Nephron (organoid): ENCODE data around the gene XPC.
A peak's percentile ranks its signal among the peaks of the same experiment; 100 is the strongest.

ENCODE experiments used
- H3K27ac Mint-ChIP-seq, 3 experiments: 2 replicates each; pipeline ENCODE4 v1.8.0; 2020; ENCODE audit warnings: mixed read lengths in 3 of 3, mild to moderate bottlenecking in 2 of 3, moderate library complexity in 1 of 3
- H3K27me3 Mint-ChIP-seq: 2 replicates; pipeline ENCODE4 v1.8.0; 2021; ENCODE audit warnings: low read depth, mild to moderate bottlenecking, moderate library complexity, mixed read lengths
- H3K36me3 Mint-ChIP-seq: 2 replicates; pipeline ENCODE4 v1.8.0; 2020; ENCODE audit warnings: low read depth, mixed read lengths
- H3K4me1 Mint-ChIP-seq: 2 replicates; pipeline ENCODE4 v1.8.0; 2020; ENCODE audit warnings: mixed read lengths
- H3K4me3 Mint-ChIP-seq, 3 experiments: 2 replicates each; pipeline ENCODE4 v1.8.0; 2020; ENCODE audit warnings: mild to moderate bottlenecking in 3 of 3, mixed read lengths in 3 of 3, moderate library complexity in 2 of 3
- H3K9me3 Mint-ChIP-seq: 2 replicates; pipeline ENCODE4 v1.8.0; 2020; ENCODE audit warnings: mixed read lengths
- CTCF ChIP-seq, 3 experiments: fragments of 200-600 bp; sonication (generic); IDR thresholded peaks; one replicate each; pipeline ENCODE4 v1.5.0; 2021; ENCODE audit warnings: antibody characterized with exemption in 3 of 3; ENCODE audit not compliant: unreplicated experiment in 3 of 3

Gene XPC

GRCh38 chr3:14144423-14145075 lies 33.9 kb downstream of the XPC start:
- peak overlapping the region; percentile 91 to 97 (median 97) for H3K27ac Mint-ChIP-seq
- H3K27me3 Mint-ChIP-seq: no peaks in the 10 kb centered on the region
- H3K4me3 Mint-ChIP-seq: peak overlapping the region in 2 of 3 experiments; percentile 25 to 42
- H3K9me3 Mint-ChIP-seq: no peaks in the 10 kb centered on the region
- peaks cover 30% of the 10 kb centered on the region for H3K36me3 Mint-ChIP-seq
- no peak for TF ChIP-seq CTCF (IDR thresholded peaks at IDR 0.05; ENCODE audit: unreplicated experiment in 3 of 3)
- H3K4me1 Mint-ChIP-seq: peaks cover 34% of the 10 kb centered on the region

DNA sequence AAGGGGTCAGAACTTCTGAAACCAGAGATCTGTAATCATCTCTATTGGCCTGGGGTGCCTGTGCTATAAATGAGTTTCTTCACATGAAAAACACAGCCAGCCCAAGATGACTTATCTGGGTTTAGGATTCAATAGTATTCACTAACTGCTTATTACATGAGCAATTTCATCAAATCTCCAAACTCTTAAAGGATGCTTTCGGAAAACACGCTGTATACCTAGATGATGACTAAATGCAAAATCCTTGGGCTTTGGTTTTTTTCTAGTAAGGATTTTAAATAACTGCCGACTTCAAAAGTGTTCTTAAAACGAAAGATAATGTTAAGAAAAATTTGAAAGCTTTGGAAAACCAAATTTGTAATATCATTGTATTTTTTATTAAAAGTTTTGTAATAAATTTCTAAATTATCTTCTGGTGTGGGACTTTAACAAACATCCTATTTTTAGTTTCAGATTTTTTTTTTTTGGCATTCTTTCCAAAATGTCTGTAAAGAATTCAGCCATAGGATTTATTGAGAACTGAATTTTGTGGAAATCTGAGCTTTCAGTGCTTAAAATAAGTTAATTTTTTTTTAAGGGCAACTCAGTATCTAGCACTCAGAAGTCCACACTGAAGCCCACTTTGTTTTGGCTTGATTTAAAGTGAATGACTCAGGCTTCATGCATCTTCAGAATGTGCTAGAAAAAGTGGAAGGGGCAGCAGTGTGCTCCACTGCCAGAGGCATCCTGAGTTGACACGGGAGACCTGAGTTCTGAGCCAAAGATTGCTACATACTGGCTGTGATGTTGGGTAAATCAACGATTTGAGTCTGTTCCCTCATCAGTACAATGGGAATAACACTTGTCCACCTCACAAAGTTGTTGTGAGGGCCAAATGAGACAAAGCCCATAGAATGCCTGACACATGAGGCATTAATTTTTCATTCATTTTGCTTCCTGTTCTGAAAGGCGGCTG lies 34.9 kb downstream of the XPC start:
- H3K9me3 Mint-ChIP-seq: no peaks in the 10 kb centered on the region
- H3K36me3 Mint-ChIP-seq: peaks cover 33% of the 10 kb centered on the region
- peak overlapping the region; percentile 73 to 97 (median 91) for H3K27ac Mint-ChIP-seq
- H3K27me3 Mint-ChIP-seq: no peaks in the 10 kb centered on the region
- peaks cover 34% of the 10 kb centered on the region for H3K4me1 Mint-ChIP-seq
- no peak overlapping the region for H3K4me3 Mint-ChIP-seq
- no peak for TF ChIP-seq CTCF (IDR thresholded peaks at IDR 0.05; ENCODE audit: unreplicated experiment in 3 of 3)

DNA sequence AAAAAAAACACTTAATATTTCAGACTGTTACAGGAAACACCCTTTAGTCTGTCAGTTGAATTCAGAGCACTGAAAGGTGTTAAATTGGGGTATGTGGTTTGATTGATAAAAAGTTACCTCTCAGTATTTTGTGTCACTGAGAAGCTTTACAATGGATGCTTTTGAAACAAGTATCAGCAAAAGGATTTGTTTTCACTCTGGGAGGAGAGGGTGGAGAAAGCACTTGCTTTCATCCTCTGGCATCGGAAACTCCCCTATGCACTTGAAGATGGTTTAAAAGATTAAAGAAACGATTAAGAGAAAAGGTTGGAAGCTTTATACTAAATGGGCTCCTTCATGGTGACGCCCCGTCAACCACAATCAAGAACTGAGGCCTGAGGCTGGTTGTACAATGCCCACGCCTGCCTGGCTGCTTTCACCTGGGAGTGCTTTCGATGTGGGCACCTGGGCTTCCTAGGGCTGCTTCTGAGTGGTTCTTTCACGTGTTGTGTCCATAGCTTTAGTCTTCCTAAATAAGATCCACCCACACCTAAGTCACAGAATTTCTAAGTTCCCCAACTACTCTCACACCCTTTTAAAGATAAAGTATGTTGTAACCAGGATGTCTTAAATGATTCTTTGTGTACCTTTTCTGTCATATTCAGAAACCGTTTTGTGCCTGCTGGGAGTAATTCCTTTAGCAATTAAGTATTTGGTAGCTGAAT lies 35.7 kb downstream of the XPC start:
- Mint-ChIP-seq H3K4me3 (no peak overlapping the region), H3K27ac (peak overlapping the region in 2 of 3 experiments; percentile 43 to 97), H3K36me3 (peaks cover 35% of the 10 kb centered on the region), H3K4me1 (peaks cover 34% of the 10 kb centered on the region), H3K27me3 (no peaks in the 10 kb centered on the region), H3K9me3 (no peaks in the 10 kb centered on the region)
- no peak for TF ChIP-seq CTCF (IDR thresholded peaks at IDR 0.05; ENCODE audit: unreplicated experiment in 3 of 3)

DNA sequence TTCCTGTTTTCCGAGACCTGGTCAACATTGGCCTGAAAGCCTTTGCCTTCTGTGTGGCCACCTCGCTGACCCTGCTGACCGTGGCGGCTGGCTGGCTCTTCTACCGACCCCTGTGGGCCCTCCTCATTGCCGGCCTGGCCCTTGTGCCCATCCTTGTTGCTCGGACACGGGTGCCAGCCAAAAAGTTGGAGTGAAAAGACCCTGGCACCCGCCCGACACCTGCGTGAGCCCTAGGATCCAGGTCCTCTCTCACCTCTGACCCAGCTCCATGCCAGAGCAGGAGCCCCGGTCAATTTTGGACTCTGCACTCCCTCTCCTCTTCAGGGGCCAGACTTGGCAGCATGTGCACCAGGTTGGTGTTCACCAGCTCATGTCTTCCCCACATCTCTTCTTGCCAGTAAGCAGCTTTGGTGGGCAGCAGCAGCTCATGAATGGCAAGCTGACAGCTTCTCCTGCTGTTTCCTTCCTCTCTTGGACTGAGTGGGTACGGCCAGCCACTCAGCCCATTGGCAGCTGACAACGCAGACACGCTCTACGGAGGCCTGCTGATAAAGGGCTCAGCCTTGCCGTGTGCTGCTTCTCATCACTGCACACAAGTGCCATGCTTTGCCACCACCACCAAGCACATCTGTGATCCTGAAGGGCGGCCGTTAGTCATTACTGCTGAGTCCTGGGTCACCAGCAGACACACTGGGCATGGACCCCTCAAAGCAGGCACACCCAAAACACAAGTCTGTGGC lies 36.6 kb downstream of the XPC start:
- H3K36me3 Mint-ChIP-seq: peaks cover 25% of the 10 kb centered on the region
- H3K4me1 Mint-ChIP-seq: peaks cover 34% of the 10 kb centered on the region
- peak overlapping the region in 1 of 3 experiments; percentile 97 for H3K27ac Mint-ChIP-seq
- H3K4me3 Mint-ChIP-seq: no peak overlapping the region
- no peaks in the 10 kb centered on the region for H3K9me3 Mint-ChIP-seq
- H3K27me3 Mint-ChIP-seq: no peaks in the 10 kb centered on the region
- no peak for TF ChIP-seq CTCF (IDR thresholded peaks at IDR 0.05; ENCODE audit: unreplicated experiment in 3 of 3)

GRCh38 chr3:14141144-14141543 lies 37.3 kb downstream of the XPC start:
- H3K4me3 Mint-ChIP-seq: no peak overlapping the region
- no peaks in the 10 kb centered on the region for H3K27me3 Mint-ChIP-seq
- H3K9me3 Mint-ChIP-seq: no peaks in the 10 kb centered on the region
- H3K27ac Mint-ChIP-seq: no peak overlapping the region
- H3K36me3 Mint-ChIP-seq: peaks cover 23% of the 10 kb centered on the region
- H3K4me1 Mint-ChIP-seq: peaks cover 32% of the 10 kb centered on the region
- no peak for TF ChIP-seq CTCF (IDR thresholded peaks at IDR 0.05; ENCODE audit: unreplicated experiment in 3 of 3)
